Activated gamma-delta T cell (primary cell): ENCODE data around the gene SHF.

ENCODE experiments used
- DNase-seq: peaks from one replicate; lab custom pipeline; 2025; lab: John Stamatoyannopoulos, UW

SHF gene

DNA sequence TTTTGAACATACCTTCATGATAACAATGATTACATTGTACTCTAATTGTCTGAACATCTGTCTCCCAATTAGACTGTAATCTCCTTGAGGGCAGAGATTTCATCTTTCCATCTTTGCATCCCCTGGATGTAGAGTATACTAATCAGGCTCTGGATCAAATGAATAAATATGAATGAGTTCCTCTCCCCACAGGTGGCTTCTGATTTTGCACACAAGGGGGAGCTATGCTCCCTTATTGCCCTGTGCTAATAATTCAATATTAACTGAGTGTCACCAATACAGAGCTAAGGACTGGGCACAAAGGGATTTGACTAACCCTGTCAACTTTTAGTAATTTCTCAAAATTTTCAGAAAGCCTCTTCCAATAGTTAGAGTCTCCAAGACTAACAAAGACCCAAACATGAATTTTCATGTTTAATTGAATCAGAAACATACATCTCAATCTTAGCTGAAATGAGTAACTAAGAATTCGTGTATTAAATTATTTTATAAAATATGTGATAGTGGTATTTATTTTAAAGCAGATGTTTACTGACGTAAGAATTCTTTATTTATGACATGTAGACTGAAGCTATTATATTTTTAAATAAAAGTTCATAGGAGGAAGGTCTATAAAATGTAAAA lies 61.1 kb downstream of the SHF start:
- DNase-seq = no peak

DNA sequence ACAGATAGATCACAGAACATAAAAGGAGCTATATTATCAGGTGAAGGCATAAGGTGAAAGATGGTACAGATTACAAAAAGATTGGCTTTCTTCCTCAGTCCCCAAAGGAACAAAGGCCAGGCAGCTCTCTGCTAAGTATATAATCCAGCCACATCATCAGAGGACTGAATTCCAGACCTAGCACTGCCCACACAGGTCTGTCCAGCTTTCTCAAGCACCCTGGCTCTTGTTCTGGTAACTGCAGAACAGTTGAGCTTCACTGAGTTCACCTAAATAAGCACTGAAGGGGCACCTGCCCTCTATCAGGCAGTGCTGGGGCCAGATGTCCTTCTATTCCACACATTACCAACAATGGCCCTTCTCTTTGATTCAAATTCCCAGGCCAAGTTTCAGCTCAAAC lies 64.4 kb downstream of the SHF start:
- no peak for DNase-seq

DNA sequence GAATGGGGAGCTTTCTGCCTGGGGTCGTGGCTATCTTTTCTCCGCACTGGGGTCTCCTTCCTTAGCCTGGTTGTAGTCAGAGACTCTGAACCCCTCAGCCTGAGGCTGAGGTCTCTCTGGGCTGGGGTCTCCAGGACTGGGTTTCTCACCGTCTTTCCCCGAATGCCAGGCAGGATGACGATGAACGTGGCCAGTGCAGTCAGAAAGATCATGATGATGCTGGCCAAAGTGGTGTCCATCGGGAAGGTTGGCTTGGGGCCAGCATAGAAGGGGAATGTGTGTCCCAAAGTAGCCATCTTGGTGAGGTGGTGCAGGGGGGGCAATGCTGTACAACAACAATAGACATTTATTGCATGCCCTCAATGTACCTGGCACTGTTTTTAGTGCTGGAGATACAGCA lies 65.0 kb downstream of the SHF start:
- DNase-seq = no peak

DNA sequence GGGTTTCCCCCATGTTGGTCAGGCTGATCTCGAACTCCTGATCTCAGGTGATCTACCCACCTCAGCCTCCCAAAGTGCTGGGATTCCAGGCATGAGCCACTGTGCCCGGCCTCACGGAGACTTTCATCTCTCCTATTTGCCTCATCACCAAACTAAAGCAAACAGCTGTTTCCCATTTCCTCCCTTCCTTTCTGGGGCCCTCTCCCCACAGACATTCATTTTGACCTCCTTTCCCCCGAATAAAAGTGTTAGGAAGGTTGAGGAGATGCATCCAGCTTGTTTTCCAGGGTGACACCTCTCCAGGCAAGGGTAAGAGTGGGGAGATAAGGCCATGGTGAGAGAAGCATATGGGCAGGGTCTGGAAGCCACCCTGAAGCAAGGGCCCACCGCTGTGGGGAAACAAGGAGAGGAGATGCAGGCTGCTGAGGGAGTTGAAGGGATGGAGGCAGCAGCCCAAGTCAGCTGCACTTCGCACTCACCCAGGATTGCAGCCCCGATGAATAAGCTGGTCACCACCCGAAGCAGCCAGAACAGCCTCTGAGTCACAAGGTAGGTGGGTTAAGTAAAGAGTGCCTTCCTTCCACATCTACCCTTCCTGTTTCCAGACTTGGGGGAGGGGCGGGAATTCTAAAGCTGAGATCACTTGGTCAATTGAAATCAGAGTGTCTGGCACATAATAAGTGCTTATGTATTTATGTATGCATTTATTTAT lies 65.9 kb downstream of the SHF start:
- no peak for DNase-seq

DNA sequence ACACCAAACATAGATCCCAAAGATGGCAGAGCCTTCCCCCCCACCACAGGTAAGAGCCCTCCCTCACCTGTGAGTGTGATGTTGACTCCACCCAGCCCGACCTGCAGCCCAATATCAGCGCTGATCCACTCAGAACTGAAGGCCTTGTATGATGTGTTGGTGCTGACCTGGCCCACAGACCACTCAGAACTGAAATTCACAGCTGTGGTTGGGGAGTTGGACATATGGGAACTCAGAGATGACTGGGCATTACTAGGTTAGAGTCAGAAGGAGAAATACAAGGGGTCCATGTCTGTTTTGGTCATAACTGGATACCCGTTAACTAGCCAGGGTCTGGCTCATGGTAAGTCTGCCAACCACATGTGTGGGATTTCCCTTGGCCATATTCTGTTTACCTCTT lies 66.7 kb downstream of the SHF start:
- no peak for DNase-seq

DNA sequence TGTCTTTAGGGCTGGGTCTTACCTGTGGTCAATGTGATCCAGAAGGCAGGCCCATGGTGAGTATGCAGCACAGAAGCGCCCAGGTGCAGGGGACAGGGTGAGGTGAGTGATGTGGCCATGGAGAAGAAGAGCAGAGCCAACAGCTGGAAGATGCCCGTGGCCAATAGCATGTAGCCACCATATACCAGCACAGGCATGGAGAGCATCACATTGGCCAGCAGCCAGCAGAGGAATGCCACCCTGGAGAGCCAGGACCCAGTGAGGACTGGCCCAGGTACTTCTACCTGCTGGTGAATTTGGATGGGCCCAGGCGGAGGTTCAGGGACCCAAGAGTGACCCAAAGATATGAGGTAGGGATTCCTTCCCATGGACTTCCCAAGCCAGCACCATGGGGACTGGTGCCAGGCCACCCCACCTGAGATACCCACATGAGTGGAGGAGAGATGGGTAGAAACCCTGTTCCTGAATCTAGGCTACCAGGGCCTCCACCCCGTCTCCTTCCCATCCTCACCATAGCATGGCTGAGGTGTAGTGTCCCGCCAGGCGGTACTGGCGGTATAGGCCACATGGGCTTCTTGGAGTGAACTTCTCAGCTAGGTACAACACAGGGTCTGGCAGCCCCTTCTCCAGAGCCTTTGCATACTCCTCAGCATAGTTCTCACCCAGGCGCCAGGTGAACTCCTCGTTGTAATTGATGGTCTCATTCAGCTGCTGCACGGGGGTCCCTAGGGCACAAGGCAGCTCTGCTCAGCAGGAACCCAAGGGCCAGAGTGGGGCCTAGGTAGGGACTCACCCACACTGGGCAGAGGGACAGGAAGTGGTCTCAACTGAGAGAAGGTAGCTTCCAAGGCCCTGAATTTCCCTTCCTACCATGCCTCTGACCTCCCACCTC lies 67.4 kb downstream of the SHF start:
- DNase-seq = no peak

DNA sequence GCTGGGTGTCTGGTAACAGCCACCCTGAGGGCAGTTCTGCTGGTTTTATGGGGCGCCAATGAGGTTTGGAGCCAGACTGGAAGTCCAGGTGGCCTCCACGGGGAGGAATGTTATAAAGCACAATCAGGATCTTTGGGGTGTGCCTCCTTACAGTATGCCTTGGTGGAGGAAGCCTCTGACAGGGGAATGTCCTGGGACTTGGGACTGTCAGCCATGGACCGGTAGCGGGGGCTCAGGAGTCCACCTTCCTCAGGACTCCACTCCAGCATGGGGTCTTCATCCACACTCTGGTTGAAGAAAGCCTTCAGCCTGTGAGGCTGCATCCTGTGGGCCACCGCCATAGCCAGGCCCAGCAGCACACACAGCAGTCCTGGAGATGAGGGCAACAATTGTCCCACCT lies 68.8 kb downstream of the SHF start:
- no peak for DNase-seq

DNA sequence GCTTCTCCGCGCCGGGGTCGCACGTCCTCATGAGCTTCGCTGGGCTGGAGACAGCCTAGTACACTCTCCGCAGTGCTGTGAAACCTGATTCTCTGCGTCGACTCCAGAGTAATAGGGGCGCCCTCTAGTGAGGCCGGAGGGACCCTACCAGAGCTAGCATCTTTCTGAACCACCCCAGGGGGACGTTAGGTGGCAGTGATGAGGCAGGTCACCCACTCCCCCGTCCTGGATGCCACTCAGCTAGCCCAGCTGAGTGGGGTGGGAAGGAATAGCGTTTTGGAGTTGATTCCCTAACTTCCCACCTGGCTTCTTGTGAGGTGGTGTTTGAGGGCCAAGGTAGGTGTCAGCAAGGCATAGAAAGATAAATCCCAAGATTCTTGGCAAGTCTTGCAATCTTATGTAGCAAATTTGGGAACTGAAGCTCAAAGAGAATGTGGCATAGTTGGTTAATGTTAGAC lies 69.6 kb downstream of the SHF start:
- no peak for DNase-seq

DNA sequence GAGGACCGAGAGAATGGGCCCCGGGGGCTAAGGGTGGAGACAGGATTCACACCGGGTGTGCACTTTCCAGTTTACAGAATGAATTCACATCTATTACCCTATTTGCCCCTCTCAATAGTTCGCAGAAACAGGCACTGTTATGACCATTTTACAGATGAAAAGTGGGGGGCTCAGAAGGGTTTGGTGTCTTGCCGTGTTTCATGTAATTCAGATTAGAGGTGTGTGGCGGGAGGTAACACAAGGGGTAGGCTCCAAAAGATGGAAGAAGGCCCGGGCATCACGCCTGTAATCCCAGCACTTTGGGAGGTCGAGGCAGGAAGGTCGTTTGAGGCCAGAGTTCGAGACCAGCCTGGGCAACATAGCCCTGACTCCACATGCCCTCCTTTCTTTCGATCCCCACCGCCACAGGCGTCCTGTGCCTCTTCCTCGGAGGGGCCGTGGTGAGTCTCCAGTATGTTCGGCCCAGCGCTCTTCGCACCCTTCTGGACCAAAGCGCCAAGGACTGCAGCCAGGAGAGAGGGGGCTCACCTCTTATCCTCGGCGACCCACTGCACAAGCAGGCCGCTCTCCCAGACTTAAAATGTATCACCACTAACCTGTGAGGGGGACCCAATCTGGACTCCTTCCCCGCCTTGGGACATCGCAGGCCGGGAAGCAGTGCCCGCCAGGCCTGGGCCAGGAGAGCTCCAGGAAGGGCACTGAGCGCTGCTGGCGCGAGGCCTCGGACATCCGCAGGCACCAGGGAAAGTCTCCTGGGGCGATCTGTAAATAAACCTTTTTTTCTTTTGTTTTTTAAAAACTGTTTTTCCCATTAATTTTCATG lies 70.2 kb downstream of the SHF start:
- DNase-seq = no peak
